ENCODE measurements around the gene TCF7L2.

TCF7L2 gene

GRCh38 chr10:113027230-113027573 lies 77.2 kb downstream of the TCF7L2 start:
- Histone ChIP-seq H3K4me3 (ENCODE audit: control insufficient read depth in 1 of 7, extremely low read depth in 1 of 7, insufficient read depth in 4 of 7, low read depth in 2 of 7, low read length in 6 of 7) (peak overlapping the region in 1 of 7 experiments; percentile 55), H3K27me3 (replicated peaks in 2 of 5; ENCODE audit: control insufficient read depth in 4 of 5, insufficient read depth in 5 of 5, low read length in 4 of 5) (no peaks in the 10 kb centered on the region), H3K9me3 (ENCODE audit: control extremely low read depth in 1 of 5, control insufficient read depth in 4 of 5, insufficient read depth in 2 of 5, low read depth in 1 of 5, low read length in 4 of 5) (no peaks in the 10 kb centered on the region), H3K4me1 (ENCODE audit: control extremely low read depth in 1 of 4, control insufficient read depth in 4 of 4, insufficient read depth in 4 of 4, low read length in 3 of 4) (peaks cover 0 to 25% (median 17%) of the 10 kb centered on the region in 4 experiments), H3K27ac (ENCODE audit: insufficient read depth in 1 of 2, low read depth in 1 of 2, low read length in 2 of 2, poor library complexity in 1 of 2, severe bottlenecking in 2 of 2) (no peak overlapping the region), H3K36me3 (ENCODE audit: control insufficient read depth in 4 of 4, insufficient read depth in 4 of 4, low read length in 3 of 4) (no peaks in the 10 kb centered on the region)
- DNase-seq = no peak
- ChIA-PET POLR2A (no interaction called here), CTCF (no interaction called here)
- WGBS (ENCODE audit: insufficient coverage) = no CpG with 5 or more reads among the region's 2 CpGs

- H3K9me3 ChIP-seq (ENCODE audit: control extremely low read depth in 1 of 5, control insufficient read depth in 4 of 5, insufficient read depth in 2 of 5, low read depth in 1 of 5, low read length in 4 of 5) = no peaks in the 10 kb centered on the region
- H3K36me3 ChIP-seq (ENCODE audit: control insufficient read depth in 4 of 4, insufficient read depth in 4 of 4, low read length in 3 of 4) = no peaks in the 10 kb centered on the region
- 36% methylated on average over 13 of the region's 15 CpGs for WGBS (ENCODE audit: insufficient coverage)
- peak in 2 of 3 donors; percentile 41 to 58 for DNase-seq
- H3K27ac ChIP-seq (ENCODE audit: insufficient read depth in 1 of 2, low read depth in 1 of 2, low read length in 2 of 2, poor library complexity in 1 of 2, severe bottlenecking in 2 of 2) = no peak overlapping the region
- peak overlapping the region in 4 of 7 experiments; percentile 26 to 55 (median 48) for H3K4me3 ChIP-seq (ENCODE audit: control insufficient read depth in 1 of 7, extremely low read depth in 1 of 7, insufficient read depth in 4 of 7, low read depth in 2 of 7, low read length in 6 of 7)
- H3K27me3 ChIP-seq (replicated peaks in 2 of 5; ENCODE audit: control insufficient read depth in 4 of 5, insufficient read depth in 5 of 5, low read length in 4 of 5) = no peaks in the 10 kb centered on the region
- peaks cover 0 to 25% (median 17%) of the 10 kb centered on the region in 4 experiments for H3K4me1 ChIP-seq (ENCODE audit: control extremely low read depth in 1 of 4, control insufficient read depth in 4 of 4, insufficient read depth in 4 of 4, low read length in 3 of 4)
- ChIA-PET CTCF (no interaction called here), POLR2A (no interaction called here)
These were observed 77.8 kb downstream of the TCF7L2 start for GRCh38 chr10:113027574-113028455.

GRCh38 chr10:113028456-113029440 lies 78.7 kb downstream of the TCF7L2 start:
- no peak for DNase-seq
- peaks cover 0 to 25% (median 17%) of the 10 kb centered on the region in 4 experiments for H3K4me1 ChIP-seq (ENCODE audit: control extremely low read depth in 1 of 4, control insufficient read depth in 4 of 4, insufficient read depth in 4 of 4, low read length in 3 of 4)
- no peak overlapping the region for H3K27ac ChIP-seq (ENCODE audit: insufficient read depth in 1 of 2, low read depth in 1 of 2, low read length in 2 of 2, poor library complexity in 1 of 2, severe bottlenecking in 2 of 2)
- WGBS (ENCODE audit: insufficient coverage) = 96% methylated on average over 8 of the region's 9 CpGs
- CTCF ChIA-PET = no interaction called here
- POLR2A ChIA-PET = no interaction called here
- H3K9me3 ChIP-seq (ENCODE audit: control extremely low read depth in 1 of 5, control insufficient read depth in 4 of 5, insufficient read depth in 2 of 5, low read depth in 1 of 5, low read length in 4 of 5) = no peaks in the 10 kb centered on the region
- no peak overlapping the region for H3K4me3 ChIP-seq (ENCODE audit: control insufficient read depth in 1 of 7, extremely low read depth in 1 of 7, insufficient read depth in 4 of 7, low read depth in 2 of 7, low read length in 6 of 7)
- no peaks in the 10 kb centered on the region for H3K36me3 ChIP-seq (ENCODE audit: control insufficient read depth in 4 of 4, insufficient read depth in 4 of 4, low read length in 3 of 4)
- H3K27me3 ChIP-seq (replicated peaks in 2 of 5; ENCODE audit: control insufficient read depth in 4 of 5, insufficient read depth in 5 of 5, low read length in 4 of 5) = no peaks in the 10 kb centered on the region

GRCh38 chr10:113030453-113030852 lies 80.4 kb downstream of the TCF7L2 start:
- WGBS (ENCODE audit: insufficient coverage) = 100% methylated on average over 1 of the region's 1 CpG
- Histone ChIP-seq H3K9me3 (ENCODE audit: control extremely low read depth in 1 of 5, control insufficient read depth in 4 of 5, insufficient read depth in 2 of 5, low read depth in 1 of 5, low read length in 4 of 5) (no peaks in the 10 kb centered on the region), H3K36me3 (ENCODE audit: control insufficient read depth in 4 of 4, insufficient read depth in 4 of 4, low read length in 3 of 4) (no peaks in the 10 kb centered on the region), H3K4me1 (ENCODE audit: control extremely low read depth in 1 of 4, control insufficient read depth in 4 of 4, insufficient read depth in 4 of 4, low read length in 3 of 4) (peaks cover 0 to 25% (median 17%) of the 10 kb centered on the region in 4 experiments), H3K27ac (ENCODE audit: insufficient read depth in 1 of 2, low read depth in 1 of 2, low read length in 2 of 2, poor library complexity in 1 of 2, severe bottlenecking in 2 of 2) (no peak overlapping the region), H3K4me3 (ENCODE audit: control insufficient read depth in 1 of 7, extremely low read depth in 1 of 7, insufficient read depth in 4 of 7, low read depth in 2 of 7, low read length in 6 of 7) (no peak overlapping the region), H3K27me3 (replicated peaks in 2 of 5; ENCODE audit: control insufficient read depth in 4 of 5, insufficient read depth in 5 of 5, low read length in 4 of 5) (no peaks in the 10 kb centered on the region)
- DNase-seq = no peak
- POLR2A ChIA-PET = no interaction called here
- CTCF ChIA-PET = interaction anchor here (0.6 kb wide), 1 partner anchor 281 kb away, joined by 4 read pairs; no protein-coding TSS in a partner anchor

- Histone ChIP-seq H3K27me3 (replicated peaks in 2 of 5; ENCODE audit: control insufficient read depth in 4 of 5, insufficient read depth in 5 of 5, low read length in 4 of 5) (no peaks in the 10 kb centered on the region), H3K9me3 (ENCODE audit: control extremely low read depth in 1 of 5, control insufficient read depth in 4 of 5, insufficient read depth in 2 of 5, low read depth in 1 of 5, low read length in 4 of 5) (no peaks in the 10 kb centered on the region), H3K27ac (ENCODE audit: insufficient read depth in 1 of 2, low read depth in 1 of 2, low read length in 2 of 2, poor library complexity in 1 of 2, severe bottlenecking in 2 of 2) (no peak overlapping the region), H3K36me3 (ENCODE audit: control insufficient read depth in 4 of 4, insufficient read depth in 4 of 4, low read length in 3 of 4) (no peaks in the 10 kb centered on the region), H3K4me3 (ENCODE audit: control insufficient read depth in 1 of 7, extremely low read depth in 1 of 7, insufficient read depth in 4 of 7, low read depth in 2 of 7, low read length in 6 of 7) (no peak overlapping the region), H3K4me1 (ENCODE audit: control extremely low read depth in 1 of 4, control insufficient read depth in 4 of 4, insufficient read depth in 4 of 4, low read length in 3 of 4) (peaks cover 0 to 25% (median 17%) of the 10 kb centered on the region in 4 experiments)
- WGBS (ENCODE audit: insufficient coverage) = 100% methylated on average over 1 of the region's 1 CpG
- POLR2A ChIA-PET = no interaction called here
- no peak for DNase-seq
- CTCF ChIA-PET = no interaction called here
These were observed 81.1 kb downstream of the TCF7L2 start for GRCh38 chr10:113031147-113031546.

- no peak overlapping the region for H3K27ac ChIP-seq (ENCODE audit: insufficient read depth in 1 of 2, low read depth in 1 of 2, low read length in 2 of 2, poor library complexity in 1 of 2, severe bottlenecking in 2 of 2)
- H3K9me3 ChIP-seq (ENCODE audit: control extremely low read depth in 1 of 5, control insufficient read depth in 4 of 5, insufficient read depth in 2 of 5, low read depth in 1 of 5, low read length in 4 of 5) = no peaks in the 10 kb centered on the region
- DNase-seq = no peak
- H3K27me3 ChIP-seq (replicated peaks in 2 of 5; ENCODE audit: control insufficient read depth in 4 of 5, insufficient read depth in 5 of 5, low read length in 4 of 5) = no peaks in the 10 kb centered on the region
- POLR2A ChIA-PET = no interaction called here
- no peak overlapping the region for H3K4me3 ChIP-seq (ENCODE audit: control insufficient read depth in 1 of 7, extremely low read depth in 1 of 7, insufficient read depth in 4 of 7, low read depth in 2 of 7, low read length in 6 of 7)
- CTCF ChIA-PET = no interaction called here
- no peaks in the 10 kb centered on the region for H3K36me3 ChIP-seq (ENCODE audit: control insufficient read depth in 4 of 4, insufficient read depth in 4 of 4, low read length in 3 of 4)
- H3K4me1 ChIP-seq (ENCODE audit: control extremely low read depth in 1 of 4, control insufficient read depth in 4 of 4, insufficient read depth in 4 of 4, low read length in 3 of 4) = peaks cover 0 to under 1% (median 0%) of the 10 kb centered on the region in 4 experiments
- WGBS (ENCODE audit: insufficient coverage) = 95% methylated on average over 6 of the region's 8 CpGs
These were observed 83.9 kb downstream of the TCF7L2 start for GRCh38 chr10:113033991-113034390.

Measured in common myeloid progenitor, CD34-positive (primary cell).